Neural crest cell (in vitro differentiated cells): ENCODE data around the gene GALNTL6. TPM values are rescaled to one million over a fixed set of nuclear protein-coding genes. Genes with fewer than 3 reads are reported as not detected.
"Not testable (repeated sequence)": the region's sequence is repeated elsewhere in the genome, so short reads cannot be mapped to it uniquely, and the experiment has no call there.

Experiments
- DNase-seq: peaks from one replicate; pipeline ENCODE4 v3.0.0; 2021; ENCODE audit warnings: low read depth, mixed read lengths, low spot score
- H3K27ac Mint-ChIP-seq: one replicate; pipeline ENCODE4 v1.8.0; 2021; ENCODE audit warnings: mild to moderate bottlenecking, mixed read lengths; ENCODE audit not compliant: unreplicated experiment
- H3K27me3 Mint-ChIP-seq: 2 replicates; pipeline ENCODE4 v1.8.0; 2021; ENCODE audit warnings: low read depth, mild to moderate bottlenecking, mixed read lengths
- H3K36me3 Mint-ChIP-seq: 2 replicates; pipeline ENCODE4 v1.8.0; 2021; ENCODE audit warnings: low read depth, mild to moderate bottlenecking, mixed read lengths
- H3K4me1 Mint-ChIP-seq: 2 replicates; pipeline ENCODE4 v1.8.0; 2021; ENCODE audit warnings: mixed read lengths
- H3K4me3 Mint-ChIP-seq: one replicate; pipeline ENCODE4 v1.8.0; 2021; ENCODE audit warnings: mild to moderate bottlenecking, mixed read lengths
- H3K9me3 Mint-ChIP-seq: 2 replicates; pipeline ENCODE4 v1.8.0; 2021; ENCODE audit warnings: mixed read lengths
- total RNA-seq: library from RNA; stranded (reverse); gene quantifications from 2 replicates; pipeline ENCODE4 v1.2.1, GENCODE V29; 2021
- TF ChIP-seq, protein P1 (sequence below): fragments of 200-600 bp; sonication (generic); conservative IDR thresholded peaks from 2 replicates; pipeline ENCODE4 v1.5.0; 2021; ENCODE audit warnings: antibody characterized with exemption, mild to moderate bottlenecking

The GALNTL6 gene
- total RNA-seq, 1 donor from 2014 or later = 0.07 TPM

DNA sequence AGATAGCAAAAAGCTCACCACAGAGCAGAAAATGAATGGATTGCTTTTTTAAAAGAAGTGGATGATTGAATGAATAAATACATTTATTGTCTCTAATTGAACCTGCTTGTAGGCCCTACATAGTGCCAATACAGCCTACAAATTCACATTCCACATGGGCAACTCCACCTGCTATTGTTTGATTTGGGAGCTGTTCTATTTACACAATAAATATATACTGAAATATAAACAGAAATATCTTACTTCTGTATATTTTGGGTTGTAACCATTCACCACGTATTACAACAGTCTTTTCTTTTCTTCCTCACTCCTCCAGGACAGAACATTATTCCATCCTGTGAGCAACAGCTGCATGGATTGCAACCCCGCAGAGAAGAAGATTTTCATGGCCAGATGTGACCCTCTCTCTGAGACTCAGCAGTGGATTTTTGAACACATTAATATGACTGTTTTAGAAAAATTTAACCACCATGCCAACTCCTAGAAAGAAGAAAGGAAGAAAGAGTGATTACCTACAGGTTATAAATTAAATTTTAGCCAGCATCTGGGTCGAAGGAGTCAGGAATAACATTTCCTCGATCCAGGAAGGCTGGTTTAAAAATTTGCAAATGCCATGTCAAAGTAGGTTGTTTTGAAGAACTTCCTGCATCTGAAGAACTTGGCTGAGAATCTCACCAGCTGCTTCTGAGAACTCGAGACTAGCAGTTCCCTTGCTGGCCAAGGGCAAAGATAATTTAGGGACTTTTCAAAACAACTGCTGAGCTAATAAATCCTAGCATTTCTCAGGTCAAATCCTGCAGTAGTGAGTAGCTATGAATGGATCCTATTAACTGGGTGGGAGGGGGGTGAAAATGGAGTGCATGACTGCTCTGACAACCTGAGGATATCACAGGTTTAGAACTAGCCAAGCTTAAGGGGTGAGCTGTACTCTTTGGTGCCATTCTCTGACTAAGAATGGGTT, 1226.7 kb downstream of the GALNTL6 start:
- Mint-ChIP-seq H3K36me3 (no peaks in the 10 kb centered on the region), H3K4me3 (no peak overlapping the region), H3K27me3 (no peaks in the 10 kb centered on the region), H3K27ac (no peak overlapping the region), H3K4me1 (peaks cover 37% of the 10 kb centered on the region), H3K9me3 (no peaks in the 10 kb centered on the region)
- DNase-seq = no peak
- TF ChIP-seq, protein P1, sequence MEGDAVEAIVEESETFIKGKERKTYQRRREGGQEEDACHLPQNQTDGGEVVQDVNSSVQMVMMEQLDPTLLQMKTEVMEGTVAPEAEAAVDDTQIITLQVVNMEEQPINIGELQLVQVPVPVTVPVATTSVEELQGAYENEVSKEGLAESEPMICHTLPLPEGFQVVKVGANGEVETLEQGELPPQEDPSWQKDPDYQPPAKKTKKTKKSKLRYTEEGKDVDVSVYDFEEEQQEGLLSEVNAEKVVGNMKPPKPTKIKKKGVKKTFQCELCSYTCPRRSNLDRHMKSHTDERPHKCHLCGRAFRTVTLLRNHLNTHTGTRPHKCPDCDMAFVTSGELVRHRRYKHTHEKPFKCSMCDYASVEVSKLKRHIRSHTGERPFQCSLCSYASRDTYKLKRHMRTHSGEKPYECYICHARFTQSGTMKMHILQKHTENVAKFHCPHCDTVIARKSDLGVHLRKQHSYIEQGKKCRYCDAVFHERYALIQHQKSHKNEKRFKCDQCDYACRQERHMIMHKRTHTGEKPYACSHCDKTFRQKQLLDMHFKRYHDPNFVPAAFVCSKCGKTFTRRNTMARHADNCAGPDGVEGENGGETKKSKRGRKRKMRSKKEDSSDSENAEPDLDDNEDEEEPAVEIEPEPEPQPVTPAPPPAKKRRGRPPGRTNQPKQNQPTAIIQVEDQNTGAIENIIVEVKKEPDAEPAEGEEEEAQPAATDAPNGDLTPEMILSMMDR = no peak

DNA sequence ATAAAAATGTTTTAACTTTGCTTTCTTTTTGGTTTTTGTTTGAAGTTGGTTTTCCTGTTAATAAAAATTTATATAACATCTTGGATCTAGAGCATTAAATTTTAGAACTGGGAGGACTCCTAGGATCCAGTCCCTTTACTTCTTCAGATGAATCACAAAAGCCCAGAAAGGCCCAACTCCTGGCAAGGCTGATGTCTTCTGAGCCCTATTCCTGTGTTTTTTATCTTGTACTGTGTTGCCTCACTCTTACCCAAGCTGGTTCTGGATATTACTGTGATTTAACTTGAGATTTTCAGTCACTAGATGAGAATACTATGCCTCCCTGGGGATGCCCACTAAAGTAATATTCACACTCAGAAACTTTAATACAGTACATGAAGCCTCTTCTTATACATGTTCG, 1228.3 kb downstream of the GALNTL6 start:
- no peak overlapping the region for H3K27ac Mint-ChIP-seq
- no peaks in the 10 kb centered on the region for H3K9me3 Mint-ChIP-seq
- no peaks in the 10 kb centered on the region for H3K27me3 Mint-ChIP-seq
- no peaks in the 10 kb centered on the region for H3K36me3 Mint-ChIP-seq
- peaks cover 34% of the 10 kb centered on the region for H3K4me1 Mint-ChIP-seq
- no peak for DNase-seq
- H3K4me3 Mint-ChIP-seq = no peak overlapping the region
- TF ChIP-seq, protein P1 = no peak

DNA sequence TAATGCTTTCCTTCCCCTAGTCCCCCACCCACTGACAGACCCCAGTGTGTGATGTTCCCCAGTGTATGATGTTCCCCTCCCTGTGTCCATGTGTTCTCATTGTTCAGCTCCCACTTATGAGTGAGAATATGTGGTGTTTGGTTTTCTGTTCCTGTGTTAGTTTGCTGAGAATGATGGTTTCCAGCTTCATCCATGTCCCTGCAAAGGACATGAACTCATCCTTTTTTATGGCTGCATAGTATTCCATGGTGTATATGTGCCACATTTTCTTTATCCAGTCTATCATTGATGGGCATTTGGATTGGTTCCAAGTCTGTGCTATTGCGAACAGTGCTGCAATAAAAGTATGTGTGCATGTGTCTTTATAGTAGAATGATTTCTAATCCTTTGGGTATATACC, 1228.9 kb downstream of the GALNTL6 start:
- H3K4me1 Mint-ChIP-seq = peaks cover 28% of the 10 kb centered on the region

DNA sequence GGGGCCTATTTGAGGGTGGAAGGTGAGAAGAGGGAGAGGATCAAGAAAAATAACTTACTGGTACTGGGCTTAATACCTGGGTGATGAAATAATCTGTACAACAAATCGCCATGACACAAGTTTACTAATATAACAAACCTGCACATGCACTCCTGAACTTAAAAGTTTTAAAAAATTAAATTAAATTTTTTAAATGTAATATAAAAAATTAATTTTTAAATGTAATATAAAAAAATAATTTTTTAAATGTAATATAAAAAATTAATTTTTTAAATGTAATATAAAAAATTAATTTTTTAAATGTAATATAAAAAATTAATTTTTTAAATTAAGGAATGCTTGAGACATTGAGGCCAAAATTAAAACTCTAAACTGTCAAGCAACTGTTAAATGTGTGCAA, 1231.1 kb downstream of the GALNTL6 start:
- no peak for DNase-seq
- Mint-ChIP-seq H3K9me3 (no peaks in the 10 kb centered on the region), H3K27ac (no peak overlapping the region), H3K4me3 (no peak overlapping the region), H3K4me1 (peaks cover 11% of the 10 kb centered on the region), H3K36me3 (no peaks in the 10 kb centered on the region), H3K27me3 (no peaks in the 10 kb centered on the region)
- TF ChIP-seq, protein P1 = no peak

More for the DNA sequence above, 1228.9 kb downstream of the GALNTL6 start:
- H3K27ac Mint-ChIP-seq, H3K36me3 Mint-ChIP-seq, H3K4me3 Mint-ChIP-seq, DNase-seq, H3K27me3 Mint-ChIP-seq, H3K9me3 Mint-ChIP-seq: not testable (repeated sequence)

DNA sequence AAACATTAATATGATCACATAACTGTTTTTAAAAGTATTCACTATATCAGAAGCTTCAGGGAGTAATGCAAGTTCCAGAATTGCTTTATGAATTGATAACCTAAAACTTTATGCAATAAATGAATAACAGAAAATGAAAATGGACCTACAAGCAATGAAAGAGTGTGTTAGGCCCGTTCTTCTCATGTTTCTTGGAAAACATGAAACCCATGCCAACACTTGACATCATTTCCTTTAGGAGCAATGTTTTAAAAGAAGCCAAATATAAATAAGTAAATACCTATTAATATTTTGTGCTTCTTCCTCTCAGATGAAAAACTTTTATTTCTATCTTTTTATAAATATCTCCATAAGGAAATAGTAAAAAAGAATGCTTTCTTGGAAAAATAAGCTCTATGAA, 1232.4 kb downstream of the GALNTL6 start:
- H3K4me3 Mint-ChIP-seq = no peak overlapping the region
- H3K36me3 Mint-ChIP-seq = no peaks in the 10 kb centered on the region
- H3K27ac Mint-ChIP-seq = no peak overlapping the region
- TF ChIP-seq, protein P1 = no peak
- H3K27me3 Mint-ChIP-seq = no peaks in the 10 kb centered on the region
- H3K4me1 Mint-ChIP-seq = no peaks in the 10 kb centered on the region
- H3K9me3 Mint-ChIP-seq = no peaks in the 10 kb centered on the region
- no peak for DNase-seq

DNA sequence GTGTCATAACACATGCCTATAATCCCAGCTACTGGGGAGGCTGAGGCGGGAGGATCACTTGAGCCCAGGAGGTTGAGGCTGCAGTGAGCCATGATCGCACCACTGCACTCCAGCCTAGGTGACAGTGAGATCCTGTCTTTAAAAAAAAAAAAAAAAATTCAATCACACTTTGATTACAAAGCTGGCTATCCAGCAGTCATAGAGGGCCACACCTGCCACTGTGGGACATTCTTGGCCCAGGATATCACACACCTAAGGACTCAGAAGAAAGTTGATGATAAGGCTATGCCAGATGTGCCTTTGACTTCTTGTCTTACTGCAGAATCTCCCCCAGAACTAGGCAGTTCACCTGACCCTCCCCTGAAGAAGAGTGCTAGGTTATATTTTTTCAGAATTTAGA, 1232.9 kb downstream of the GALNTL6 start:
- TF ChIP-seq, protein P1 = no peak
- H3K36me3 Mint-ChIP-seq = no peaks in the 10 kb centered on the region
- H3K9me3 Mint-ChIP-seq = no peaks in the 10 kb centered on the region
- no peak overlapping the region for H3K27ac Mint-ChIP-seq
- H3K4me1 Mint-ChIP-seq = peaks cover 3% of the 10 kb centered on the region
- H3K4me3 Mint-ChIP-seq = no peak overlapping the region
- no peaks in the 10 kb centered on the region for H3K27me3 Mint-ChIP-seq
- DNase-seq = no peak
